Activated CD4-positive, alpha-beta T cell treated with anti-CD3 and anti-CD28 coated beads, Interleukin-2, Interleukin-6, amounts not matched to agents 100 ng/mL and 50 ng/mL, durations not matched to agents 16 hours and 8 hours (primary cell): ENCODE results near the gene HHEX.
"Not testable (repeated sequence)": the region's sequence is repeated elsewhere in the genome, so short reads cannot be mapped to it uniquely, and the experiment has no call there.

Experiments
- DNase-seq: peaks from one replicate; pipeline ENCODE4 v3.0.0-alpha.2; 2020

HHEX gene

DNA sequence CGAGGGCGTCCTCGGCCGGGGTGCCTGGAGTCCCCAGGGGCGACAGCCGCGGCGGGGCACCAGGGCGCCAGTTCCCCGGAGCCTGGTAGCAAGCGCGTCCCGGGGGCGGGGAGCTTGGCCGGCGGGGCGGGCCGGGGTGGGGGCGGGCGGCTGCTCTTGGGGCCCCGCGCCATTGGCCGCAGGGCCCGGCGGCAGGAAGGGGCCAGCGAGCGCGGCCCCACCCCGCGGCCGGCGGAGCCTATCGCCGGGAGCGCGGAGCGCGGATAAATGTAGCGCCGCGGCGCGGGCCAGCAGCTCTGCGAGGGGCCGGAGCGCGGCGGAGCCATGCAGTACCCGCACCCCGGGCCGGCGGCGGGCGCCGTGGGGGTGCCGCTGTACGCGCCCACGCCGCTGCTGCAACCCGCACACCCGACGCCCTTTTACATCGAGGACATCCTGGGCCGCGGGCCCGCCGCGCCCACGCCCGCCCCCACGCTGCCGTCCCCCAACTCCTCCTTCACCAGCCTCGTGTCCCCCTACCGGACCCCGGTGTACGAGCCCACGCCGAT, at the start of gene HHEX:
Gene HHEX (plus strand): TSS at position 293 of the 548 bp plus-strand sequence. CDS start 32 bp downstream, at position 325.
- DNase-seq = peak; percentile 33

DNA sequence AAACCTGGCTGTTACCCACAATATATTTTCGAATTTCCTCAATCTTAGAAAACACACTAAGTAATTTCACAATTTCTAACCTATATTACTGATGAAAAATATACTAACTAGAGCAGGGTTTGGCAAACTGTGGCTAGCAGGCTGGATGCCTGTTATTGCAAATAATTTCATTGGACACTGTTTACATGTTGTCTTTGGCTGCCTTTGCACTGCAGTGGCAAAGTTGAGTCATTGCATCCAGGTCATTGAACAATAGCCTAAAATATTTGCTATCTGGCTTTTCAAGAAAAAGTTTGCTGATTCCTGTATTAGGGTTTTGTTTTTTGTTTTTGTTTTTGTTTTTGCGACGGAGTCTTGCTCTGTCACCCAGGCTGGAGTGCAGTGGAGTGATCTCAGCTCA, 49.6 kb upstream of the HHEX start:
- DNase-seq = no peak

DNA sequence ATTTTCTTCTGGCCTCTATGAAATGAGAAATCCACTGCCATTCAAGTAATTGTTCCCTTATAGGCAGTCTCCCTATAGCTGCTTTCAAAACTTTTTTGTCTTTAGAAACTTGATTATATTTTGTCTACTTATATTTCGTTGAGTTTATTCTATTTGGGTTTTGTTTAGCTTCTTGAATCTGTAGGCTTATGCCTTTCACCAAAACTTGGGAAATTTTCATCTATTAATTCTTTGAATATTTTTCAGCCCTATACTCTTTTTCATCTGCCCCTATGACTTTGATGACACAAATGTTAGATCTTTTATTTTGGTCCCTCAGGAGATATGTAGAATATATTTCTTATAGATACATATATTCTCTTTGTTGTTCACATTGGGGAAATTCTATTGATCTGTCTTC, 48.3 kb upstream of the HHEX start:
- no peak for DNase-seq

DNA sequence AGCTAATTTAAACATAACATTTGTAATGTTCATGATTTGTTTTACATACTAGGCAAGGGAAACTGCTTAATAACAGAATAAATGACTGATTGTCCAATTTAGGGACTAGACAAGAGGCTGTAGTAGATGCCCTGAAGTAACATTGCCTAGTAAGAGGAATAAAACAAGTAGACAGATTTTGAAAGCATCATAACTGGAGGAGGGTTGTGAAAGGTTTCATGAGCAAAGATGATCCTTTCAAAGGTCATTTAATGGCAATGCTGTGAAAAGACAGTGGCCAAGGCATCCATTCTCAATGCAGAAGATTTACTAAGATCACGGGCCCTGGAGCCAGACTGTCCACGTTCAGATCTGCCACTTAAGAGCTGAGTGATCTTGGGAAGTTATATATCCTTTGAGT, 44.8 kb upstream of the HHEX start:
- no peak for DNase-seq

DNA sequence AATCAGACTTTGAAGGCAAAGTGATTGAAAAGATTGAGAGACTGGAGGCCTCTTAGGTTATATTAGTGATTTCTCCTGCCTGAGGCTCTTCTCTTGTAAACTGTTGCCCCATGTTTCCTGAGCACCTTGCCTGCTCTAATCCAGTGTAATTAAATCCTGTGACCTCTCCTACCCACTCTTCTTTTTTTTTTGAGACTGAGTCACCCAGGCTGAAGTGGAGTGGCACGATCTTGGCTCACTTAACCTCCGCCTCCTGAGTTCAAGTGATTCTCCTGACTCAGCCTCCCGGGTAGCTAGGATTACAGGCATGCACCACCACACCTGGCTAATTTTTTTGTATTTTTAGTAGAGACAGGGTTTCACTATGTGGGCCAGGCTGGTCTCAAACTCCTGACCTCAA, 38.9 kb upstream of the HHEX start:
- DNase-seq = not testable (repeated sequence)

DNA sequence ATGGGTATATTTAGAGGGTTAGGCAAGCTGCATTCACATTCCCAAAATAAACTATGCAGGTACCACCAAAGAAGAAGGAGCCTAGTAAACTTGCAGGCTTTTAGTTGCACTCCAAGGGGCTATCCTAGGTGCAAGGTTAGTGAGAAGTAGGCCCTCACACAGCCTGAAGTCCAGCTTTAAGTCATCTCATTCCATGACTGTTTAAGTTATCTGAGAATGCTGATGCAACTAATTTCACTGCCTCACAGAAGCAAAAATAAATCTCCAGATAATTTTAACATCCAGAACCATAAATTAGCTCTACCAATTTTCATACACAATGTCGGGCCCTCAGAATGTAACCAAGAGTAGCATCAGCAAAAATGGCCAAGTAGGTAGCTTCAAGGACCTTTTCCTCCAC, 34.3 kb upstream of the HHEX start:
- no peak for DNase-seq

DNA sequence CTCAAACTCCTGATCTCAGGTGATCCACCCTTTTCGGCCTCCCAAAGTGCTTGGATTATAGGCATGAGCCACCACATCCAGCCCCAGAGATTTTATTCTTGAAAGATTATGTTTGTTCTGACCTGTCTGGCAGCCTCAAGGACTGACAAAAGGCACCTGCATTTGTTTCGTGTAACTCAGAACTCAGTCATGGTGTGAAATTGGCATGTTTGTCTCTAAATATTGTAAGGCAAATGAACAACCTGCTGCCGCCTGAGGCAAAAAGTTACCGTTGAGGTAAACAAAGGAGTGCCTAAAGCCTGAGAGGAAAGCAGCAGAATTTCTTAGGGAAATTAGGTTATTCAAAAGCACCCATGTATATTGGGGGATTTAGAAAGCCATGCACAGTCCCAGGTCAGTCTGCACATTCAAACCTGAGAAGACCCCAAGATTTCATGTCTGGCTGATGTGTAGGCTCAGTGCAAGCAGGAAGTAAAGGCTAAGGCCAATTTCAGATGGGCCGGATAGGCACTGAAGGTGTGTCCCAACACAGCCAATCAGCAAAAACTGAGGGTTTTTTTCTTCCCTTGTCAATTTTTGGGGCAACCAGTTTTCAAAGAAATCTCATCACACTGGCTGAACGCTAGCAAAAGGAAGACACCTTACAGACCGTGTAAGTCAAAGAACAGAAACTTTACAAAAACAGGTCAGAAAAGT, 33.3 kb upstream of the HHEX start:
- DNase-seq = no peak

DNA sequence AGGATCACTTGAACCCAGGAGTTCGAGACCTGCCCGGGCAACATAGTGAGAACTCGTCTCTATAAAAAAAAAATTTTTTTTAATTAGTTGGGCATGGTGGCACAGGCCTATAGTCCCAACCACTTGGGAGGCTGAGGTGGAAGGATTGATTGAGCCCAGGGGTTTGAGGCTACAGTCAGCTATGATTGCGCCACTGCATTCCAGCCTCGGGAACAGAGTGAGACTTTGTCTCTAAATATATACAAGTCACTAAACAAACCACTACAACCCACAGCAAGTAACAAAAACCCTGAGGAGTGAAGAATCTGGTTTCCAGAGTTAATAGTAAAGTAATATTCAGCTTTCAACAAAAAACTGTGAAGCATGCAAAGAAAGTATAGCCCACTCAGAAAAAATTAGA, 32.7 kb upstream of the HHEX start:
- DNase-seq = no peak

DNA sequence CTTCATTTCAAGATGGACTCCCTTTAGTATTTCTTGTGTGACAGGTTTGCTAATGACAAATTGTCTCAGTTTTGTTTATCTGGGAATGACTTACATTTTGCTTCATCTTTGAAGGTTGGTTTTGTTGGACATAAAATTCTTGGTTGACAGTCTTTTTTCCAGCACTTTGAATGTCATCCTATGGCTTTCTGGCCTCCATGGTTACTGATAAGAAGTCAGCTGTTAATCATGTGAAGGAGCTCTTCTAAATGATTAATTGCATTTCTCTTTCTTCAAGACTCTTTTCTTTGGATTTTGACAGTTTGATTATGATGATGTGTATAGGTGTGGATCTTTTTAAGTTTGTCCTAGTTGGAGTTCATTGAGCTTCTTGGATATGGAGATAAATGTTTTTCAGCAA, 26.9 kb upstream of the HHEX start:
- DNase-seq = no peak

DNA sequence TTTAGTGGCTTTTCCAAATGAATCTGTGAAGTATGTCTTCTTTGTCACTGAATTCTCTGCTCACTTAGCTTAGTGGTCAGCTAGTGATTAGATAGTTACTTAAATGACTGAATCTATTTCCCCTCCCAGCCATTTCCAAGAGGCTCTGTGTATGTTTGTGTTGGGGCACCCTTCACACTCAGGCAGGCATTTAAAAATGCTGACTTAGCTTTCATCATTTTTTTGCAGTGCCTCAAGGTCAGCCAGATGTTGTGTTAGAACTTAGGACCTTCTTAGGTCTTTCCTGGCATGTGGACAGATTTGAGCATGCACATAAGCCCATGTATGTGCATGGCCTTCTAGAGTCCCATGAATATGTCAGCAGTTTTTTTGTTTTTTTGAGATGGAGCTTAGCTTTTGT, 25.4 kb upstream of the HHEX start:
- no peak for DNase-seq

DNA sequence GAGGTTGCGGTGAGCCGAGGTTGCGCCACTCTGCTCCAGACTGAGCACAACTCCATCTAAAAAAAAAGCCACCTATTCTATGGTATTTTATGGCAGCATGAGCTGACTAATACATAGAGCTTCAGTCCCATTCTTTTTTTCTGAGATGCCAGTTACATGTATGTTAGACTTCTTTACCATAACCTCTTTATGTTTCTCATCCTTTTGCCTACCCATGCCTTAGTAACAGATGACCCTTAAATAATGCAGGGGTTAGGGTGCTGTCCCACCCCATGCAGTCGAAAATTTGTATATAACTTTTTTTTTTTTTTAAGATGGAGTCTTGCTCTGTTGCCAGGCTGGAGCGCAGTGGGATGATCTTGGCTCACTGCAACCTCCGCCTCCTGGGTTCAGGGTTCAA, 22.7 kb upstream of the HHEX start:
- no peak for DNase-seq

DNA sequence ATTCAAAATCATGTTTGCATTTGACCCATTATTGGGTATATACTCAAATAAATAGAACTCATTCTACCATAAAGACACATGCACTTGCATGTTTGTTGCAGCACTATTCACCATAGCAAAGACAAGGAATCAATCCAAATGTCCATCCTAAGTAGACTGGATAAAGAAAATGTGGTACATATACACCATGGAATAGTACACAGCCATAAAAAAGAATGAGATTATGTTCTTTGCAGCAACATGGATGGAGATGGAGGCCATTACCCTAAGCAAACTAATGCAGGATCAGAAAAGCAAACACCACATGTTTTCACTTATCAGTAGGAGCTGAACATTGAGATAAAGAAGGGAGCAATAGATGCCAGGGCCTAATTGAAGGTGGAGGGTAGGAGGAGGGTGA, 12.0 kb upstream of the HHEX start:
- DNase-seq = no peak

DNA sequence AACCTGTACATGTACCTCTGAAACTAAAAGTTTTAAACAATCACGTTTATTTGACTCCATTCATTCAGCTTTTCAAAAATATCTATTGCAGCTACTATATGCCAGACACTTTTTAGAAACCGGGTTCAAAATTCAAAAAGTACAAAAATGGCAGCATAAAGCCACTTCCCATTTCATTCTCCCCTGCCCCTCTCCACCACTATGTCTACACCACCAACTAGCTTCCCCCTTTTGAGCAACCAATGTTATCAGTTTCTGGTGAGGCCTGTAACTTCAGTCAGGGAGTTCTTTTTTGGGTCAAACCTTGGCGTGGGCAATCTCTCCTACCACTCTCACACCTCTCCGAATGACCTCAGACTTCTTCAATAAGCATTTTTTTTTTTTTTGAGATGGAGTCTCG, 11.5 kb upstream of the HHEX start:
- no peak for DNase-seq

DNA sequence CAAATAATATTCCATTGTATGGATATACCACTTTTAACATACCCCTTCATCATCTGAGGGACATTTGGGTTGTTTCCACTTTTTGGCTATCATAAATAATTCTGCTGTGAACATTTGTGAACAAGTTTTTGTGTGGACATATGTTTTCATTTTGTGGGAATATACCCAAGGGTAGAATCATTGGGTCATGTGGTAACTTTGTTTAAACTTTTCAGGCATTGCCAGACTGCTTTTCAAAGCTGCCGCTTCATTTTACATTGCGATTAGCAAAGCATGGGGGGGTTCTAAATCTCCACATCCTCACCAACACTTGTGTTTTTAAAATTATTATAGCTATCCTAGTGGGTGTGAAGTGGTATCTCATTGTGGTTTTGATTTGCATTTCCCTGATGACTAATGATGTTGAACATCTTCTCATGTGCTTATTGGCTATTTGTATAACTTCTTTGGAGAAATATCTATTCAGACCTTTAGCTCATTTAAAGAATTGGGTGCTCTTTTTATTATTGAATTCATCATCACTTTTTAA, 8.4 kb upstream of the HHEX start:
- DNase-seq = no peak

DNA sequence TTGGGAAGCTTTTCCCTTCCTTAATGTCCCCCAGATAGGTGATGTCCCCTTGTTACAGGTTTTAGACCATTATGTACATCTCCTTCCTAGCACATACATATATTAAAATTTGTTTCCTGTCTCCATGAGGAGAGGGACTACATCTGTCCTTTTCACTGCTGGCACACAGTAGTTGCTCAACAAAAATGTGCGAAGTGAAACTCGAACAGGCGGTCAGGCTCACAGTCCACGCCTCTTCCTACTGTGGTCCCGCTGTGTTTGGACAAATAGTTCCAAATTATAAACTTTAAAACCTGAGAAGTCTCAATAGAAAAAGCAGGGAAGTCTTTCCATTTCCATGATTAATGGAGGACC, 1.2 kb upstream of the HHEX start:
- DNase-seq = no peak

DNA sequence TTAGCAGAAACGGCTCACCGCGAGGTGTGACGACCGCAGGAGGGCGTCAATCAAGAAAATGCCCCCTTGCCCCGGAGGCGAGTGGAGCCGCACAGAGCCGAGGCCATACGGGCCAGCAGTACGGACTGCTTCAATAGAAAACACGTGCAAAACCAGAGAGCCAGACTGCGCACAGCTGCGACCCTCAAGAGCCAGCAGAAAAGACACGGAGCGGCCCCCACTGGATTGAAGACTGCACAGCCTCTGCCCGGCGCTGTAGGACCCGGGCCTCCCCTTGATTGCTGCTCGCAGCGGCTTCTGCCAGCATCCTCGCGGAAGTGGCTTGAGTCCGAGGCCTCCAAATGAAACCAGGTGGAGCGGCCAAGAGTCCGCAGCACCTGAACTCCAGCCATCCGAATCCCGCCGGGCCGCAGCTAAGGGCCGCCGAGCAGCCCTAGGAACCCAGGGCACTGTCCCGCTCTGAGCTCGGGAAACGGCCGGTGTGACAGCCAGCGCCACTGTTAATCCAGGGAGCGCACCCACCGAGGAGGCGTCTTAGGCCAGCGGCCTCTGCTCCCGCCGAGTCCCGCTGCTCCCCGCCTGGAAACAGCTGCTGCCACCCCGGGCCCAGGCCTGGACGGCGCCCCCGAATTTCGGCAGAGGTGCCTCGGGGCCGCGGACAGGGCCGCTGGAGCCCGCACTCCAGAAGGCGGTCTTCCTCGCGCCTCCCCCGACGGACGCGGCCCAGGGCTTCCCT, 660 bp upstream of the HHEX start:
- no peak for DNase-seq

DNA sequence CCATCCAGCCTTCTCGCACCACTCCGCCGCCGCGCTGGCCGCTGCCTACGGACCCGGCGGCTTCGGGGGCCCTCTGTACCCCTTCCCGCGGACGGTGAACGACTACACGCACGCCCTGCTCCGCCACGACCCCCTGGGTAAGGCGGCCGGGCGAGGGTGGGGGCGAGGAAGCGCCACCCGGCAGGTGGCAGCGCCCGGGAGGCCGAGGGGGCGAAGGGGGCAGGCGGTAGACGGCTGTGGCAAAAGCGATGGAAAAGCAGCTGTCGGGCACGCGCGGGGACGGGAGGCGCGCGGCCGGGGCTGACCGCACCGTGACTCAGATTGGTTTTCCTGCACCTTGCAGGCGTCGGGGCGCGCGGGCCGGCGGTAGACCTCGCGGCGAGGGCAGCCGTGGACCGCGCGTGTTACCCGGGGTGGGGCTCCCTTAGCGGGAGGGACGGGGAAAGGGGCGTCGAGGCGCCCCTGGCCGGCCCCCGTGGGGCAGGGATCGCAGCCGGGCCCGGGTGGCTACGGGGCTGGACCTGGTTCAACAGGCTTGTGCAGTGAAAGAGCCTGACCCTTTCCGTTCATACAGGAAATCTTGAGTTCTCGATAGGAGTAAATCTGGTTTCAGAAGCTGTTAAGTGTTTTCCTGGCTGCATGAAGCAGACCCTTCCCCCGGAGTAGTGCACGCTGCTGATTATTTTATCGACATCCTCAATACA, 608 bp downstream of the HHEX start:
- DNase-seq = peak; percentile 75

DNA sequence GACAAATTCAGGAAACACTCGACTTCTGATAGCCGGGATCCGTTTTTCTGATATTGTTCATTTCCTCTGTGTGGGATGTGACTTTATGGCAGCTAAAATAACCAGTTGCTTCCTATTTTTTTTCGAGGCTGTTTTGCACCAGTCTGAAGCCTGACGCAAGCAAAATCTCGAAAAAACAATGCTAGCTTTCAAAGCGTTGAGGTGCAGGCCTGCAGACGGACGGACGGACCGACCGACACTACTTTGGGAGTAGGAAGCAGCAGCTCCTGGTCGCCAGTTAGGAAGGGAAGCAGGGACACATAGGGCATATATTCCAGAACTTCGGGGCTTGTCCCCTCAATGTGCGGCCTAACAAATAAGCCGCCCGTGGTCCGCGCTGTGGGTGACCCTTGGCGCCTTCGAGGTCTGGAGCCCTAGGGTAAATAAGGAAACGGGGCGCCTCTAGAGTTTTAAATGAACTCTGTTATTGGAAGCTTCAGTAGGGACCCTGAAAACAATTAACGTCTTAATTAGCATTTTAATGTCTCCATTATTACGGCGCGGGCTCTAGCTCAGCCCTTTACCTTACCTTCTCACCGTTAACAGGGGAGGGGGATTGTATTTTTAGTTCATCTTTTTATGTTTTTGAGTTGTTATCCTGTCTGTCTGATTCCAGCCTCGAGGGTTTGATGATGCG, 1.3 kb downstream of the HHEX start:
- no peak for DNase-seq

DNA sequence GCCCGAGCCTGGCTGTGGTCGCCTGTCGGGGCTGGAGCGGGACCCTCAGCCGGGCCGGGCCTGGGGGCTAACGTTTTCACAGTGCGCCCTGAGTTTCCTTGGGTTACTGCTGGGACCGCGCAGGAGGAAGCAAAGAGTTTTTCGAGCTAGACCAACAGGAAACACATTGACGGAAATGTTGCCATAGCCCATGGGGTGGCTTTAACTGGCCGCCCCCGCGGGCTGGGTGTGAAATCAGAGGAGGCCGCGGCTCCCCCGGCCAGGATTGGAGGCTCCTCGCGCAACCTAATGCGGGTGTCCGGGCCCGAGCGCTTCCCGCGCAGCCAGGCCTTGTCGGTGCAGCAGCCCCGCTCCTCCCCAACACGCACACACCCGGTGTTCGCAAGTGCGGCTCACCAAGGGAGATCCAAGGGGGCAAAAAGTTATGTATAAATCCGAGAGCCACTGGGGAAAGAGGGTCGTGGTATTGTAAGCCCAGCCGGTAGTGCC, 1.9 kb downstream of the HHEX start:
- peak; percentile 29 for DNase-seq

DNA sequence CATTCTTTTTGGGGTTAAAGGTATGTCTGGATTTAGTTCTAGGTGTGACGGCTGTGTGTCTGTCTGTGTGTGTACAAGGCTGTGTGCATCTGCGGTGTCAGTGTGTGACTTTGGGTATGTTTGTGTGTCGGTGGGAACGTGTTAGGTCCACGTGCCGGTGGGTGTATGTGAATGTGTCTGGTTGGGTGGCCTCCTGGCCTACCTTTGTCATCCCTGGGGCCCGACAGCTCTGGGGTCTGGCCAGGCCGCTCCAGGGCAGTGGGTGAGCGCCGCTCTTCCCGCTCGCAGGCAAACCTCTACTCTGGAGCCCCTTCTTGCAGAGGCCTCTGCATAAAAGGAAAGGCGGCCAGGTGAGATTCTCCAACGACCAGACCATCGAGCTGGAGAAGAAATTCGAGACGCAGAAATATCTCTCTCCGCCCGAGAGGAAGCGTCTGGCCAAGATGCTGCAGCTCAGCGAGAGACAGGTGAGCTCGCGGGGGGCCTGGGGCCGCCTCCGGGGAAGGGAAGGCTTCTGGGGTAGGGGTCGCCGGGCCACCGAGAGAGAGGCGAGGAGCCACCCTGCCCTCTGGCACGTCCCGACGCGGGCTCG, 2.4 kb downstream of the HHEX start:
- DNase-seq = no peak

DNA sequence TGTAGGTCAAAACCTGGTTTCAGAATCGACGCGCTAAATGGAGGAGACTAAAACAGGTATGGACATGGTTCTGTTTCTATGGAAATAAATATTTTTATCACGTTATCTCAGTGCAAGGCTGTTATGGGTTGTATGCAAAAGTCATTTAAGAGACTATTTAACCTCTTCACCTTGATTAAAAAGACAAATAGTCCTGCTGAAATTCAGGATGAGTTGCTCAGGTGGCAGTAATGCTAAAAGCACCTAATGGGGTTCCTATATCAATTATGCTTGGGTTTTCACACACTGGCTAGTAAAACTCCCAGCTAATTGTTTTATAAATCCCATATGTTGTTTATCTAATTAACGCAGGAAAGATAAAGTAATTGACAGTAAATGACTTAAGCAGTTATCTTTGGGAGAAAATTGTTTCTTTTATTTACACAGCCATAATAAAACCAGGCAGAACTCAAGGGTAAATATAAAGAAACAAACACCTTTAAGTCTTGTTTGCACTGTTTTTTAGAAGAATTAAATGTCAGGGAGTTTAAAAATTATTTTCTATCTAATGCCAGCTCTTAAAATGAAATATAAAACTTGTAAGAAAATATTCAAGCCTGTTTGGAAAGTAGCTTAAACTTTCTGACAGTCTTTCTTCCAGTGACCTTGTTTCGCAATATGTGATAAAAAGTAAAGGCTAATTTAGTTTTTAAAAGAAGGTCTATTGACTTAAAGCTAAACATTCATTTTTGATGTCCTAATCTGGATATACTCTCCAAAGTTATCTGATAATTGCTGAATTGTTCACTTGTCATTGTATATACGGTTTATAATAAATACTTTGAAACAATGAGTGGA, 3.2 kb downstream of the HHEX start:
- no peak for DNase-seq

DNA sequence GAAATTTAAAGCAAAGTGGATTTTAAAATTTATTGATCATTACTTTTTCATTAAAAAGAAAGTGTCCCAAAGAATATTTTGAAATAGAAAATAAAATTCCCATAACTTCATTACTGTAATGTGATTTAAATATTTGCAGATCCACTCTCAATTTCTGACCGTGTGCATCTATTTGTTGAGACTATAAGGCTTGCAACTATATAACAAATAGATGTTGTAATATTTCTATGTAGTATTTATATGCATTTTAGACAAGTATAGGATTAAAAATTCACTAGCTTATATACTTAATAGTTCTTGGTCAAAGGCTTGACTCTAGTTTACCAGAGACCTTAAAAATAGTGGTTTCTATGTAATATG, 3.8 kb downstream of the HHEX start:
- DNase-seq = no peak
